Effector memory CD8-positive, alpha-beta T cell (primary cell): ENCODE measurements around the gene BTBD19.
"Not testable (repeated sequence)": the region's sequence is repeated elsewhere in the genome, so short reads cannot be mapped to it uniquely, and the experiment has no call there.

Experiments used
- ATAC-seq: fragments of 150-1000 bp; cut with Tn5 transposase; replicated peaks from 2 replicates; pipeline ENCODE4 v1.10.0; 2021; ENCODE audit warnings: mild to moderate bottlenecking, moderate library complexity
- DNase-seq, 3 experiments: peaks; one replicate each; pipeline ENCODE4 v3.0.0; 2021
- H3K27ac Mint-ChIP-seq, 2 donors: one replicate each; pipeline ENCODE4 v1.8.0; 2022; ENCODE audit warnings: mild to moderate bottlenecking in 2 of 2, mixed read lengths in 2 of 2, moderate library complexity in 2 of 2
- H3K27me3 Mint-ChIP-seq, 2 donors: one replicate each; pipeline ENCODE4 v1.8.0; 2022; ENCODE audit warnings: mixed read lengths in 2 of 2
- H3K36me3 Mint-ChIP-seq: one replicate; pipeline ENCODE4 v1.8.0; 2022; ENCODE audit warnings: mild to moderate bottlenecking, moderate library complexity, mixed read lengths; ENCODE audit not compliant: insufficient read depth
- H3K4me1 Mint-ChIP-seq, 2 donors: one replicate each; pipeline ENCODE4 v1.8.0; 2022; ENCODE audit warnings: low read depth in 2 of 2, mixed read lengths in 2 of 2
- H3K4me3 Mint-ChIP-seq, 2 donors: one replicate each; pipeline ENCODE4 v1.8.0; 2022; ENCODE audit warnings: mild to moderate bottlenecking in 2 of 2, mixed read lengths in 2 of 2, moderate library complexity in 2 of 2
- H3K9me3 Mint-ChIP-seq, 2 donors: one replicate each; pipeline ENCODE4 v1.8.0; 2022; ENCODE audit warnings: mixed read lengths in 2 of 2

Gene BTBD19

GRCh38 chr1:44783697-44784093 lies 24.6 kb upstream of the BTBD19 start:
- Mint-ChIP-seq H3K4me1 (peaks cover 26 to 27% of the 10 kb centered on the region in 2 donors), H3K36me3 (peaks cover 37% of the 10 kb centered on the region), H3K4me3 (peak overlapping the region; percentile 58 to 74), H3K9me3 (no peaks in the 10 kb centered on the region), H3K27ac (peak overlapping the region; percentile 38 to 77), H3K27me3 (no peaks in the 10 kb centered on the region)
- no peak for DNase-seq
- ATAC-seq = no peak

GRCh38 chr1:44784094-44785028 lies 24.0 kb upstream of the BTBD19 start:
- Mint-ChIP-seq H3K27me3 (no peaks in the 10 kb centered on the region), H3K4me3 (peak overlapping the region; percentile 74 to 75), H3K36me3 (peaks cover 30% of the 10 kb centered on the region), H3K27ac (peak overlapping the region; percentile 39 to 77), H3K4me1 (peaks cover 25% of the 10 kb centered on the region in 2 donors), H3K9me3 (no peaks in the 10 kb centered on the region)
- DNase-seq = peak in 2 of 3 experiments; percentile 9 to 19
- ATAC-seq = peak; percentile 16

DNA sequence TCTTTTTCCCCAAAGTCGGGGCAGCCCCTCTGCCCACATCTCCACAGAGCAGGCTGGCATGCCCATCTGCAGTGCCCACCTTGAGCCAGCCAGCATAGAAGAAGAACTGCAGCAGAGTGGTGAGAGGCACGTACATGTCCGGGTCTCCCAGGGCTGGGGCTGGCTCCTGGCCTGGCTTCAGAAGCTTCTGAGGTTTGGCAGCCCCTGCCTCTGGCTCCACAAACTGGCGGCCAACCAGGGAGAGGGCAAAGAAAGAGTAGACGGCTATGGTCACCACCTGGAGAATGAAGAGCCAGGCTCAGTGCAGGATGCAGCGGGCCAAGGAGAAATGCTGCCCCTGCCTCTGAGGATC lies 23.3 kb upstream of the BTBD19 start:
- no peak for DNase-seq
- Mint-ChIP-seq H3K4me1 (peaks cover 25% of the 10 kb centered on the region in 2 donors), H3K36me3 (peaks cover 24% of the 10 kb centered on the region), H3K27ac (peak overlapping the region; percentile 39 to 77), H3K27me3 (no peaks in the 10 kb centered on the region), H3K4me3 (peak overlapping the region; percentile 74 to 75), H3K9me3 (no peaks in the 10 kb centered on the region)
- ATAC-seq = no peak

DNA sequence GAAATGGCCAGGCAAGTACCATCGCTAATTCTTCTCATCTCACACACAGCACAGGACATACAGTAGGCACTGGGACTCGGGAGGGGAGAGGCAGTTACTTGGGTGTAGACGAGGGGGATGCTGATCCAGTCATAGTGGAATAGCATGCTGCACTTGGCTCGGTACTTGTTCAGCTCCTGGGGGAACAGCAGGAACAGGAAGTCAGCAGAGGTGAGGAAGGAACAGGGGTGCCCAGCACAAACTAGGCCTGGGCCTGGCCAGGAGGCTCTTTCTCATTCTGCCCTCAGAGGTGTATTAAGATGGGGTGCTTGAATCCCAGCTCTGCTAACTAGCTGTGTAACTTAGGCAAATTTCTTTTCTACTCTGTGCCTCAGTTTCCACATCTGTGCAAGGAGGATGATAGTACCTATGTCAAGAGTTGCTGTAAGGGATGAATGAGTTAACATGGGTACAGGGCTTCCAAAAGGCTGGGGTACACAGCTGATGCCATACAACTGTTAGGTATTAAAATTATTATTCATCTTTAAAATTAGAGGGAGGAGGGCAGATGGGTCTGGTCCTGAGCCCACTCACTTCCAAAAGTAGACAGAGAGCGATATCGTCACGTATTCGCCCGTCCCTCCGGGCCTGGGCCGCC lies 22.7 kb upstream of the BTBD19 start:
- H3K4me3 Mint-ChIP-seq = peak overlapping the region; percentile 74 to 75
- ATAC-seq (no peak), DNase-seq (no peak)
- no peaks in the 10 kb centered on the region for H3K27me3 Mint-ChIP-seq
- H3K4me1 Mint-ChIP-seq = peaks cover 25% of the 10 kb centered on the region in 2 donors
- peaks cover 18% of the 10 kb centered on the region for H3K36me3 Mint-ChIP-seq
- H3K27ac Mint-ChIP-seq = peak overlapping the region; percentile 77 to 86
- H3K9me3 Mint-ChIP-seq = no peaks in the 10 kb centered on the region

DNA sequence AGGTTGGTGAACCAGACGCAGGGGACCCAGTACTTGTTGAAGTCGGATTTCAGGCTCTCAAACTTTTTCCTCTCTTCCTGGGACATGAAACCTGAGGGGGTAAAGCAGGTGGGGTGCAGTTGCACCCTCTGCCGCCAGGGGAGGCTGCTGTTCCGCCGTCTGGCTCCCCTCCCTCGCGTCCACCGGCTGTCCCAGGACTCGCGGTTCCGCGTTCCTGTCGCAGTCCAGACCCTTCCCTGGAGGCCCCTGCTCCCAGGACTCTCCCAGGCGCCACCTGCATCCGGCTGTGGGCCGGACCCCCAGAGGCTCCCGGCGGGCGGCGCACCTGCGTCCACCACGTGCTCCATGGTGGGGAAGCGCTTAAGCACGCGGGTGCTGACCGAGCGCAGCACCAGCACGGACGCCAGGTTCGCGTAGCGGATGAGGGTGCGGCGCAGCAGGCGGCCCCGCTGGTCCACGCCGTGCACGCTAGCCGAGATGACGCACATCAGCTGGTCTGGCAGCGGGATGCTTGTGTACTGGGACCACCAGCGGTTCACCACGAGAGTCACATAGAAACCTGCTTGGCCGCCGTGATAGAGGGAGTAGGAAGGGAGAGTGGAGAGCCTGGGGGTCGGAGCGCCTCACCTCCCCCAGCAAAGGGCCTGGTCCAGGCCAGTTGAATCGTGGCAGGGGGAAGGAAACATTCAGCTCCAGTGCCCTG lies 22.0 kb upstream of the BTBD19 start:
- H3K9me3 Mint-ChIP-seq = no peaks in the 10 kb centered on the region
- peak overlapping the region; percentile 74 to 75 for H3K4me3 Mint-ChIP-seq
- peaks cover 12% of the 10 kb centered on the region for H3K36me3 Mint-ChIP-seq
- H3K27ac Mint-ChIP-seq = peak overlapping the region; percentile 77 to 86
- ATAC-seq (peak; percentile 77), DNase-seq (peak; percentile 75 to 83 (median 79))
- H3K4me1 Mint-ChIP-seq = peaks cover 23 to 25% of the 10 kb centered on the region in 2 donors
- no peaks in the 10 kb centered on the region for H3K27me3 Mint-ChIP-seq

DNA sequence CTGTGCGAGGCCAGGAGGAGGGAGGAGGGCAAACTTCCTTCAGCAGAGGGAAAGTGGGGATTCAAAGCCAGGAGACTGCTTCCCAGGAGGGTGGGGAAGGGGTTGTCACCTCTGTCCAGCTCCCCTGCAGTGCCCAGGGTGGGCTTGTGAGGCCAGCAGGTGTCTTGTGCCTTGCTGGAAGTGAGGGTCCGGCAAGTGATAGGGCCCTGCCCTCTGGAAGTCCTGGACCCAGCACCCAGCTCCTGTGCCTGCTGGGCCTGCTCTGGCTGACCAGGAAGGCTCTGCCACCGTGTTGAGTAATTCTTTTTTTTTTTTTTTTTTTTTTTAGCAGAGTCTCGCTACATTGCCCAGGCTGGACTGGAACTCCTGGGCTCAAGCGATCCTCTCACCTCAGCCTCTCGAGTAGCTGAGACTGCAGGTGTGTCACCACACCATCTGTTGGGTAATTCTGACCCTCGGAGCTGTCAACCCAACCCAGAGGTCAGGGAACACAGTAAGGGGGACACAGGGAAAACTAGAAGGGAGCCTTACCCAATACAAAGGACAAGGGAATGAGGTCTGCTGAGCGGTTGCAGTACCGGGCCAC lies 21.4 kb upstream of the BTBD19 start:
- Mint-ChIP-seq H3K4me1 (peaks cover 23 to 25% of the 10 kb centered on the region in 2 donors), H3K36me3 (peaks cover 8% of the 10 kb centered on the region), H3K27me3 (no peaks in the 10 kb centered on the region), H3K27ac (peak overlapping the region; percentile 77 to 86), H3K9me3 (no peaks in the 10 kb centered on the region), H3K4me3 (peak overlapping the region; percentile 74 to 75)
- ATAC-seq (no peak), DNase-seq (no peak)

- DNase-seq (no peak), ATAC-seq (no peak)
- H3K9me3 Mint-ChIP-seq = no peaks in the 10 kb centered on the region
- H3K27me3 Mint-ChIP-seq = no peaks in the 10 kb centered on the region
- no peak overlapping the region for H3K27ac Mint-ChIP-seq
- H3K4me1 Mint-ChIP-seq = peaks cover 23 to 25% of the 10 kb centered on the region in 2 donors
- H3K4me3 Mint-ChIP-seq = no peak overlapping the region
- H3K36me3 Mint-ChIP-seq = peaks cover 8% of the 10 kb centered on the region
These were observed 20.8 kb upstream of the BTBD19 start for GRCh38 chr1:44787506-44787905.

- Mint-ChIP-seq H3K4me1 (peaks cover 21 to 25% of the 10 kb centered on the region in 2 donors), H3K27me3 (no peaks in the 10 kb centered on the region), H3K9me3 (no peaks in the 10 kb centered on the region), H3K4me3 (no peak within 1 kb of the TSS), H3K36me3 (peaks cover 8% of the 10 kb centered on the region), H3K27ac (peak within 1 kb of the TSS in 1 of 2 donors; percentile 86)
- DNase-seq (no peak), ATAC-seq (no peak)
These were observed 20.0 kb upstream of the BTBD19 start, which contains the start of gene BEST4 for GRCh38 chr1:44788120-44788860. Gene BEST4 (minus strand): TSS chr1:44788170. CDS start chr1:44787705, 465 bp downstream.

GRCh38 chr1:44790968-44791801 lies 17.1 kb upstream of the BTBD19 start:
- Mint-ChIP-seq H3K4me1 (peaks cover 4 to 7% of the 10 kb centered on the region in 2 donors), H3K27ac (peak overlapping the region; percentile 28 to 65)
- no peak for ATAC-seq

GRCh38 chr1:44792736-44793502 lies 15.4 kb upstream of the BTBD19 start:
- Mint-ChIP-seq H3K4me3 (no peak overlapping the region), H3K36me3 (no peaks in the 10 kb centered on the region), H3K27me3 (no peaks in the 10 kb centered on the region), H3K9me3 (no peaks in the 10 kb centered on the region), H3K4me1 (peaks cover 0 to 3% of the 10 kb centered on the region in 2 donors), H3K27ac (peak overlapping the region in 1 of 2 donors; percentile 63)
- ATAC-seq (no peak), DNase-seq (no peak)

More at GRCh38 chr1:44790968-44791801, 17.1 kb upstream of the BTBD19 start:
- Mint-ChIP-seq H3K27me3 (no peaks in the 10 kb centered on the region), H3K4me3 (no peak overlapping the region), H3K9me3 (no peaks in the 10 kb centered on the region), H3K36me3 (peaks cover 2% of the 10 kb centered on the region)
- DNase-seq = no peak

GRCh38 chr1:44797886-44798285 lies 10.4 kb upstream of the BTBD19 start:
- peaks cover 35% of the 10 kb centered on the region for H3K36me3 Mint-ChIP-seq
- peaks cover 18 to 19% of the 10 kb centered on the region in 2 donors for H3K4me1 Mint-ChIP-seq
- not testable (repeated sequence) for ATAC-seq, H3K9me3 Mint-ChIP-seq, H3K4me3 Mint-ChIP-seq, DNase-seq, H3K27me3 Mint-ChIP-seq
- peak overlapping the region; percentile 26 to 28 for H3K27ac Mint-ChIP-seq
